Measurements from ENCODE around the gene CNDP1.

The CNDP1 gene

DNA sequence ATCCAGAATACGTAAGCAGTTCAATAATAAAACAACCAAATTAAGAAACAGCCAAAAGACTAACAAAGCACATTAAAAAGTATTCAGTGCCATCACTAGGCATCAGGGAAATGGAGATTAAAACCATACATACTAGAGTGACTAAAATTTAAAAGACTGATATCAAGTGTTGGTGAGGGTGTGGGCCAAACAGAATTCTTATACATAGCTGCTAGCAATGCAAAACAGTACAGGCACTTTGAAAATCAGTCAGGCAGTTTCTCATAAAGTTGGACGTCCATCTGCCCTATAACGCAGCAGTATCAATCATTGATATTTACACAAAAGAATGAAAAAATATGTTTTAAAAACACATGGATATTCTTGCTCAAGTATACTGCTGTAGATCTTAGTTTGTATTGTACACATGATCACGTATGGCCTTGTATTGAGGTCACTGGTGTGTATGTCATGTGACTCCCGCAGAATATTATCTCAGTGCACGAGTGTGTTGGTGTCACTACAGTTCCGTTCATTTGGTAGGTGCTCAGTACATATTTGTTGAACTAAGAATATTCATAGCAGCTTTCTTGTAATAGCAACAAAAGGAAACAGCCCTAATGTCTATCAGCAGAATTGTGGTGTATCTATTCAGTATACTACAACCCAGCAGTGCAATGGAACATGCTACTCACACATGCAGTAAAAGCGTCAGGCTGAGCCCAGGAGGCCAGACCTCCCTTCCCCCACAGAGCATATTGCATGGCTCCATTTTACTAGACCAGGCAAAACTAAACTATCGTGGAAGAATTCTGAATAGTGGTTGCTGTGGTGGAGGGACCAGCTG, 92.0 kb downstream of the CNDP1 start:
- no peak for DNase-seq (ENCODE audit: low spot score)

DNA sequence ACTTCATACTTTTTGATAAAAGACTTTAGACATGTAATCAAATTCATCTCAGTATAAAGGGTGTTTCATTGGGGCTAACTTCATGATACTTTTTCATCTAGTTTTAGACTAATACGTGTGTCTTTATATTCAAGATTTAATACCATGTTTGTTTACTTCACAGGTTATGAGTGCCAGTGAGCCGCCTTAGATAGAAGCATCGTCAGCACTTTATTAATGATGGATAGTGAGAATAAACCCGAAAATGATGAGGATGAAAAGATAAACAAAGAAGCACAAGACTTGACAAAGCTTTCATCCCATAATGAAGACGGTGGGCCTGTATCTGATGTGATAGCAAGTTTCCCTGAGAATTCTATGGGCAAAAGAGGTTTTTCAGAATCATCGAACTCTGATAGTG, 96.5 kb downstream of the CNDP1 start:
- no peak for DNase-seq (ENCODE audit: low spot score)

DNA sequence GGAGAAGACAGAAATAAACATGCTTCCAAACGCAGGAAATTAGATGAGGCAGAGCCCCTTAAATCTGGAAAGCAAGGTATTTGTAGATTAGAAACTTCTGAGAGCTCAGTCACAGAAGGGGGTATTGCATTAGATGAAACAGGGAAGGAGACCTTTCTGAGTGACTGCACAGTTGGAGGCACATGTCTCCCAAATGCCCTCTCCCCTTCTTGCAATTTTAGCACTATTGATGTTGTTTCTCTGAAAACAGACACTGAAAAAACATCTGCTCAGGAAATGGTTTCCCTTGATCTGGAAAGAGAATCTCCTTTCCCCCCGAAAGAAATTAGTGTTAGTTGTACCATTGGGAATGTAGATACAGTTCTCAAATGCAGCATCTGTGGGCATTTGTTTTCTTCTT, 96.9 kb downstream of the CNDP1 start:
- no peak for DNase-seq (ENCODE audit: low spot score)

DNA sequence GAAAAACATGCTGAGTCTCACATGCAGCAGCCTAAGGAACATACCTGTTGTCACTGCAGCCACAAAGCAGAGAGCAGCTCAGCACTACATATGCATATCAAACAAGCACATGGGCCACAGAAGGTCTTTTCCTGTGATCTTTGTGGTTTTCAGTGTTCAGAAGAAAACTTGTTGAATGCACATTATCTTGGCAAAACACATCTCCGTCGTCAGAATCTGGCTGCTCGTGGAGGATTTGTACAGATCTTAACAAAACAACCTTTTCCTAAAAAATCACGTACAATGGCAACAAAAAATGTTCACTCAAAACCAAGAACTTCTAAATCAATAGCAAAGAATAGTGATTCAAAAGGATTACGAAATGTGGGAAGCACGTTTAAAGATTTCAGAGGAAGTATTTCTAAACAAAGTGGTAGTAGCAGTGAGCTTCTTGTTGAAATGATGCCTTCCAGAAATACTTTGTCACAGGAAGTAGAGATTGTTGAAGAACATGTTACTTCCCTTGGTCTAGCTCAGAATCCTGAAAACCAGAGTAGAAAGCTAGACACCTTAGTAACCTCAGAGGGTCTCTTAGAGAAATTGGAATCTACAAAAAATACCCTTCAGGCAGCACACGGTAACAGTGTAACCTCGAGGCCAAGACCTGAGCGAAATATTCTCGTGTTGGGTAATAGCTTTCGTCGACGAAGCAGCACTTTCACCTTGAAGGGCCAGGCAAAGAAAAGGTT, 97.5 kb downstream of the CNDP1 start:
- no peak for DNase-seq (ENCODE audit: low spot score)

DNA sequence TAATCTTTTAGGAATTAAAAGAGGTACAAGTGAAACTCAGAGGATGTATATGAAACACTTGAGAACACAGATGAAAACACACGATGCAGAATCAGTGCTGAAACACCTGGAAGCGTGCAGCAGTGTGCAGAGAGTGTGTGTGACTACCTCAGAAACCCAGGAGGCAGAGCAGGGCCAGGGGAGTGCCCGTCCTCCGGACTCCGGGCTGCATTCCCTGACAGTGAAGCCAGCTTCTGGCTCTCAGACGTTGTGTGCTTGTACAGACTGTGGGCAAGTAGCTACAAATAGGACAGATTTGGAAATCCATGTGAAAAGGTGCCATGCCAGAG, 98.0 kb downstream of the CNDP1 start:
- no peak for DNase-seq (ENCODE audit: low spot score)

DNA sequence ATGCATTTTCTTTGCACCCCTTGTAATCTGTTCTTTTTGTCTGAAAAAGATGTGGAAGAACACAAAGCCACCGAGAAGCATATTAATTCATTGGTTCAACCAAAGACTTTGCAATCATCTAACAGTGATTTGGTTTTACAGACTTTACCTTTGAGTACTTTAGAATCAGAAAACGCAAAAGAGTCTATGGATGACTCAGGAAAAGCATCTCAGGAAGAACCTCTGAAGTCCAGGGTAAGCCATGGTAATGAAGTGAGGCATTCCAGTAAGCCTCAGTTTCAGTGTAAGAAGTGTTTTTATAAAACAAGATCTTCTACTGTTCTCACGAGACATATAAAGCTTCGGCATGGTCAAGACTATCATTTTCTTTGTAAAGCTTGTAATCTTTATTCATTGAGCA, 98.6 kb downstream of the CNDP1 start:
- DNase-seq (ENCODE audit: low spot score) = no peak

DNA sequence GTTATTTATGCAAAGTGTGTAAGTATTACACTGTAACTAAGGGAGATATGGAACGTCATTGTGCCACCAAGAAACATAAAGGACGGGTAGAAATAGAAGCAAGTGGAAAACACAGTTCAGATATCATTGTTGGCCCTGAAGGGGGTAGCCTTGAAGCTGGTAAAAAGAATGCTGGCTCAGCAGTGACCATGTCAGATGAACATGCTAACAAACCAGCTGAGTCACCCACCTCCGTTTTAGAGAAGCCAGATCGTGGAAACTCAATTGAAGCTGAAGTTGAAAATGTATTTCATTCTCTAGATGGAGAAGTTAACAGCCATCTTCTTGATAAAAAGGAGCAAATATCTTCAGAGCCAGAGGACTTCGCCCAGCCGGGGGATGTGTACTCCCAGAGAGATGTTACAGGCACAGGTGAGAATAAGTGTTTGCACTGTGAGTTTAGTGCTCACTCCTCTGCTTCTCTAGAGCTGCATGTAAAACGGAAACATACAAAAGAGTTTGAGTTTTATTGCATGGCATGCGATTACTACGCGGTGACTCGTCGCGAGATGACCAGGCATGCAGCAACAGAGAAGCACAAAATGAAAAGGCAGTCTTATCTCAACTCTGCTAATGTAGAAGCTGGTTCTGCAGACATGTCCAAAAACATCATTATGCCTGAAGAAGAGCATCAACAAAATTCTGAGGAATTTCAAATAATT, 99.5 kb downstream of the CNDP1 start:
- no peak for DNase-seq (ENCODE audit: low spot score)

DNA sequence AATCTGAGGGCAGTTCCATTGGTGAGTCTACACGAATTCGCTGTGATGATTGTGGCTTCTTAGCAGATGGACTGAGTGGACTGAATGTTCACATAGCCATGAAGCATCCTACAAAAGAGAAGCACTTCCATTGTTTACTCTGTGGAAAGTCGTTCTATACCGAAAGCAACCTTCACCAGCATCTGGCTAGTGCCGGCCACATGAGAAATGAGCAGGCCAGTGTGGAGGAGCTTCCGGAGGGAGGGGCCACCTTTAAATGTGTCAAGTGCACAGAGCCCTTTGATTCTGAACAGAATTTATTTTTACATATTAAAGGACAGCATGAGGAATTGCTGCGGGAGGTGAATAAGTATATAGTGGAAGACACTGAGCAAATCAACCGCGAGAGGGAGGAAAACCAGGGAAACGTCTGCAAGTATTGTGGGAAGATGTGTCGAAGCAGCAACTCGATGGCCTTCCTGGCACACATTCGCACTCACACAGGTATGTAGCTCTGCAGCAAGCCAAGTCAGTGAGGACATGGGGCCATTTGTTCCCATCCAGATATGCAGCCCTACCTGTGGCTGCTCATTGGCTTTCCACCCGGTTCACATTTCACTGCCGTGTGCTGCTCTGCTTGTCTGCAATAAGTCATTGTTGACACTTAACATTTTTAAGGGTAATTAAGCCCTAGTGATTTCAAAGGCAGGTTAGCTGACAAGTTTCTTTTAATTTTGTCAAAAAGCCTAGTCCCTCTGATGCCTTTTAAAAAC, 101.1 kb downstream of the CNDP1 start:
- no peak for DNase-seq (ENCODE audit: low spot score)

All from D341Med (cell line).